ACHN (cell line): ENCODE measurements around the gene SH2D1B.
"Not testable (repeated sequence)": the region's sequence is repeated elsewhere in the genome, so short reads cannot be mapped to it uniquely, and the experiment has no call there.

Experiments used
- DNase-seq: peaks from one replicate; pipeline ENCODE4 v3.0.0-alpha.2; 2015
- in situ Hi-C: cut with HindIII; loops from 2 replicates; pipeline ENCODE4 v1.10.0; 2017; ENCODE audit warnings: low sequenced_read_pairs, low pct_ligation_motif_present, low pct_unique_long_range_greater_than_20kb

Gene SH2D1B

GRCh38 chr1:162368451-162368850, 43.5 kb downstream of the SH2D1B start:
- no peak for DNase-seq
- in situ Hi-C loops: no loop called here

DNA sequence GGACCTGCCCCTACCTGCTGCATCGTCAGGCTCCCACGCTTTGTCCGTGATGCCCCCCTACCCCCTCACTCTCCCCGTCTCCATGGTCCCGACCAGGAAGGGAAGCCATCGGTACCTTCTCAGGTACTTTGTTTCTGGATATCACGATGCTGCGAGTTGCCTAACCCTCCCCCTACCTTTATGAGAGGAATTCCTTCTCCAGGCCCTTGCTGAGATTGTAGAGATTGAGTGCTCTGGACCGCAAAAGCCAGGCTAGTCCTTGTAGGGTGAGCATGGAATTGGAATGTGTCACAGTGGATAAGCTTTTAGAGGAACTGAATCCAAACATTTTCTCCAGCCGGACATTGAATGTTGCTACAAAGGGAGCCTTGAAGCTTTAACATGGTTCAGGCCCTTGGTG, 44.2 kb downstream of the SH2D1B start:
- in situ Hi-C loops: no loop called here
- DNase-seq: no peak

DNA sequence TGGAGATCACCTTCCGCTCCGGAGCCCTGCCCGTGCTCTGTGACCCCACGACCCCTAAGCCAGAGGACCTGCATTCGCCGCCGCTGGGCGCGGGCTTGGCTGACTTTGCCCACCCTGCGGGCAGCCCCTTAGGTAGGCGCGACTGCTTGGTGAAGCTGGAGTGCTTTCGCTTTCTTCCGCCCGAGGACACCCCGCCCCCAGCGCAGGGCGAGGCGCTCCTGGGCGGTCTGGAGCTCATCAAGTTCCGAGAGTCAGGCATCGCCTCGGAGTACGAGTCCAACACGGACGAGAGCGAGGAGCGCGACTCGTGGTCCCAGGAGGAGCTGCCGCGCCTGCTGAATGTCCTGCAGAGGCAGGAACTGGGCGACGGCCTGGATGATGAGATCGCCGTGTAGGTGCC, 44.9 kb downstream of the SH2D1B start:
- in situ Hi-C loops: no loop called here
- DNase-seq: no peak

- in situ Hi-C loops: no loop called here
- DNase-seq: no peak
Measured at GRCh38 chr1:162366671-162367070, 45.3 kb downstream of the SH2D1B start.

DNA sequence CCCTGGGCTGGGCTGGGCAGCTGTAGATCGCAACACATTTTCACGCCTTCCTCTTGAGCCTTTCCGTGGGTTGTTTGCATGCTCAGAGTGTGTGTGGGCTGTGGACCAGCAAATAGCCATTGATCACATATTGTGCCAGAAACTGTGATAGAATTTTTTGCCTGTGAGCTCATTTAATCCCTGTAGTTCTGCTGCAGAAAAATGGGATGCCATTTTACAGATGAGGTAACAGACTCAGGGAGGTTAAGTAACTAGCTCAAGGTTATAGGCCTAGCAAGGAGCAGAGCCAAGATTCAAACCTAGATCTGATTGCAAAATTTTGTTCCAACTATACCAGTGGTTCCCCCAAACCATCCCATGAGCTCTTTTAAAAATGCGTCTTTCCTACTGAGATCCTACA, 45.8 kb downstream of the SH2D1B start:
- in situ Hi-C loops: no loop called here
- no peak for DNase-seq

- in situ Hi-C loops: no loop called here
Measured at GRCh38 chr1:162365284-162366020, 46.5 kb downstream of the SH2D1B start.

GRCh38 chr1:162364498-162364897, 47.4 kb downstream of the SH2D1B start:
- in situ Hi-C loops: no loop called here
- no peak for DNase-seq

More at GRCh38 chr1:162365284-162366020, 46.5 kb downstream of the SH2D1B start:
- no peak for DNase-seq

DNA sequence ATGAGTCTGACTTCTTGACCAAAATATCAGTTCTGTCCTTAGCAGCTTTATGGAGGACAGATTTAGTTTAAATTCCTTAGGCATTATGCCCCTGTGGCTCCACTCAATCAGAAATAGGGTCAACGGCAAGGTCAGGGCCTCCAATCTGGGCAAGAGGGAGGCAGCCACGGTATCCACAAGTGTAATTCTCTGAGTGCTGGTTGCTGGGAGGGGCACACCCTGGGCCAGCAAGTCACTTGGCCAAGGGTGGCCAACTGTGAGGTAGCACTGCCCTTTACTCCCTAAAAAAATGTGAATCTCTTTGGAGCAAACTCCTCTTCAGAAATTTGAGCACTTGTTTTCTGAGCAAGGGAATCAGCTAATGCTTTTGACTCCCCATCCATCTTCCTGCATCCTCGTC, 48.1 kb downstream of the SH2D1B start:
- no peak for DNase-seq
- in situ Hi-C loops: no loop called here

DNA sequence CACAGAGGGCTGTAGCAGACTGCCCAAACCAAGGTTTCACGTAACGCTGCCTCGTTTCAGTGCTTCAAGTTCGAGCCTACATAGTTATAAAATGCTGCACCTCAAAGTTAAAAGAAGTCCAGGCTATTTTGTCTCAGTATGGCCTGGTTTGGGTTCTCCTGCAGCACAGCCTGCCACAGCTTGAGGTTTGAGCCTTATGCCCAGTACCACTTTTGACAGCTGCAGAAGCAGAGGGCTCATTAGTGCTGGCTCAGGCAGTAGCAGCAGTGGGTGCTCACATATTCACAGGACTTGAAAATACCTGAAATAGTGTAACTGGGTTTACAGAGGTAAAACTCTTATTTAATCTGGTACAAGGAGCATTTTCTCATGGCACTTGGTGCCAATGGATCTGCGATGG, 50.6 kb downstream of the SH2D1B start:
- in situ Hi-C loops: no loop called here
- no peak for DNase-seq

GRCh38 chr1:162360874-162361260, 51.1 kb downstream of the SH2D1B start:
- no peak for DNase-seq
- in situ Hi-C loops: no loop called here

DNA sequence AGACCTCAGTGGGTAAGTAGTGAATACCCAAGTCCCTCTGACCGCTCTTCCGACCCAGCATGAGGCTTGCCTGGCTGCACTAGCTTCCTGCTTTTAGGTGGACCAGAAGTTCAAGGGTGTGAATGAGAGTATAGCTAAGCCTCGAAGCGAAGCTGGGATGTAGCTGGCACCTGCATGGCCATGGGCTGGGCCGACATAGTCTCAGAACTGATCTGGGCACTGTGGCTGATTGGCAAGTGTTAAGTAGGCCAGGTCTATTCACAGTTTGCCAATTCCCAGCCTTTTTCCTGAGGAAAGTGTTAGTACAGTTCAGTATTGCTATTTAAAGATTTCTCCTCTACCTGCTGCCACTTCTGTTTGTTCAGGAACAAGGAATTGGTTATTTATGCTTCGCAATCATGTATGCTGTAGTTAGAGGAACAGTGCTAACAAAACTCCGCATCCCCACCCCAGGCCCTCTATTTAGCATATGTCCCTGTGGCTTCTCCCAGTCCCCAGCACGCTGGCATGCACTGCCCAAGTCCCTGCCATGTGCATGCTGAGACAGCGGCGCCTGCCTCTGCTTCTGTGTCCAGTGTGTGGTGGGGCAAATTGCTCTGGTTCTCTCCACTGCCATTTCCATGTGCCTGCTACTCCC, 51.6 kb downstream of the SH2D1B start:
- in situ Hi-C loops: no loop called here
- no peak for DNase-seq

DNA sequence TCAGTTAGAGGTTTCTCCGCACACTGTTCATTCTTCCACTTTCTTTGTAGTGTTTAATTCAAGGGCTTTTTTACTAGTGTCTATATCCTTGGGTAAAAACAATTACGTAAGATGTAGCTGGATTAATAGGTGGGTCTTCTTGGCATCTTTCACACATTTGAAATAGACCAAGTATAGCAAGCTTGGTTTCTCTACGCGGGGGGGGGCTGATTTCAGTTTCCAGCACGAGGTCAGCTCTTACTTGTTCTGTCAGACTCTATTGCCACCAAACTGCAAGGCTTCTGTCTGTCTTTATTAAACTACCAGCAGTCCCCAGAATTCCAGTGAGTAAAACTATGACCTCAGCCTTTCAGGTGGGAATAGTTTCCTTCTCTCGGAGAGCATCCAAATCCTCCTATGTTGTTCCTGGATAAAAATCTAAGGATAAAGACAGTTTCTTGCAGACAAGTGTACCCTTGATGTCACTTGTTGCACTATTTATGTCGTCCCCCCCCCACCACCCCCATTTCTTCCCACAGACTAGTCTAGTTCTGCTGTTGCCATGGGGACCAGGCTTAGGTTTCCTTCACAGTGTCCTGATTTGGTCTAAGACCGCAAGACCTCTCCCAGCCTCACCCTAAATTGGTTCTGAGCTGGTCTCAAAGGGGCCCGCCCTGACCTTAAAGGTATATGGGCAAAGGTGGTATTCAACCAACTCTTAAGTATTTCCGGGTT, 52.3 kb downstream of the SH2D1B start:
- no peak for DNase-seq
- in situ Hi-C loops: no loop called here

- DNase-seq: no peak
- in situ Hi-C loops: no loop called here
Measured at GRCh38 chr1:162358928-162359327, 53.0 kb downstream of the SH2D1B start.

DNA sequence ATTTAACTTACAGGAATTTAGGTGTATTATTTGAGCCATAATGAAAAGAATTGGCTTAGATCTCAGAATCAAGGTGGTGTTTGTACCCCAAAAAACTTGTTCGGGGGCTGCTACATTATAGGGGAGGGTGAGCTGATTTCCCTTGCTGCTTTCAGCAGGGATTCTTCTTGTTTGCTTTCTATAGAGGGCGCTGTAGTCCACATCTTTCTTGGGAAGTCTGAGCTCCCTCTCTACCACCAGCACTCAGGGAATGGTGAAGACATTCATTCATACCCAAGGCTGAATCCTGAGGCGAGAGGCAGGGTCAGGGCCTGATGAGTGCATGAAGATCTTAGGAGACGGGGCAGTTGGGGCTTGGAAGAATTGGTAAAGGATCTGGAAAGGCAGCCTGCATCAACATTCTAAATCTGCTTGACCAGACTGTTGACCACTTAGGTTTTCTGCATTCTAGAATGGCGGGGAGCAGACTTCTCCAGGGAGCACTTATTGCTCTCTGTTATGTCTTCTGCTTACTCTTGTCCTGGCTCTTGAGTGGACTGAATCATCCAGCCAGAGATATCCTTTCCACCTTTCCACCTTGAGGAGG, 54.2 kb downstream of the SH2D1B start:
- DNase-seq: peak; percentile 62
- in situ Hi-C loops: no loop called here

DNA sequence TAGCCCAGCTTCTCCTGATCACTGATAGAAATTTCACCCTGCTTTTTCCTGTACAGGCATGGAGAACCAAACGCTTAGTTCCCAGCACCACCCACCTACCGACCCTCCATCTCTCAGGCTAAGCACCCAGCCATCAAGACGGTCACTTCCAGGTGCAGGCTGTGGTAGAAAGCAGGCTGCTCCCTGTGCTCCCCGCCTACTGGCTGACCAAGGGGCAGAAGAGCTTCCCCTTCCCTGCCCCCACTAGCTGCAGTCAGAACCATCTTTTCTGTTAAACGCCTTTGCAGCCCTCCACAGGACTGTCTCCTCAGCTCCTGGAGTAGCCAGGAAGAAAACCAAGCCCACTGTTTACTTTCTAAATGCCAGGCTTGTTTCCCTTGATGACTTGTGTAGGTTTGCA, 58.2 kb downstream of the SH2D1B start:
- no peak for DNase-seq
- in situ Hi-C loops: no loop called here

- no peak for DNase-seq
- in situ Hi-C loops: no loop called here
Measured at GRCh38 chr1:162353078-162353477, 58.9 kb downstream of the SH2D1B start.

- DNase-seq, in situ Hi-C loops: not testable (repeated sequence)
Measured at GRCh38 chr1:162351874-162352273, 60.1 kb downstream of the SH2D1B start.

DNA sequence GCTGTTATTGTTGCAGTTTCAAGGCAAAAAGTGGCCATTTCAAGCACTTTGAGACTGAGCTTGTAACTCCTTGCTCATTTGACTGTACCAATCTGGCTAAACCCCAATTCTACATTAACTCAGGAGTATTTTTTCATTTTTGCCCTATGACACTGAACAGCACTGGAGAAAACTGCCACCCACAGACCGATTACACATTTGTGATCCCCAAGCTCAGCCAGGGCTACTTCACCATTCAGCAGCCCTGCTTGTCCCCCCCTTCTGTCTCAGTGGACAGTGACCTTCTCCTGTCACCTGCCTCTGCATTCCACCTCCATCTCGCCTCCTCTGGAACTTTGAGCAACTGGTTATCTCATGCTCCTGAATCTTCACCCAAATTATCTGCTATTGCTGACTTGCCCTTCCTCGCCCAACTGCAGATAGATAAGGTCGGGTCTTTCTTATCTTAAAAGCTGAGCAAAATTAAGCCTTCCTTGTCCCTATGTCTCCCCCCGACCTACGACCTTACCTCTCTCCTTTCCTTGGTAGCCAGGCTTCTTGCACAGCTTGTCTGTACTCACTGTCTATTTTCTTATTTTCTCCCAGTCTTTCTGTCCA, 60.6 kb downstream of the SH2D1B start:
- in situ Hi-C loops: no loop called here
- DNase-seq: no peak
